ENCODE results near the gene OR2M3.

The OR2M3 gene

GRCh38 chr1:248174521-248174920 lies 22.5 kb upstream of the OR2M3 start, which contains the start of gene OR2M2:
OR2M2 (plus strand) TSS chr1:248174821; CDS start chr1:248179986, 5,165 bp downstream.
- TF ChIP-seq ARNT (IDR thresholded peaks at IDR 0.05): no peak
- no peak for TF ChIP-seq SP1 (IDR thresholded peaks at IDR 0.05)
- TF ChIP-seq NFRKB (IDR thresholded peaks at IDR 0.05): no peak
- TF ChIP-seq TARDBP (IDR thresholded peaks at IDR 0.05): no peak
- no peak for TF ChIP-seq FOXA1 (IDR thresholded peaks at IDR 0.05)
- TF ChIP-seq BHLHE40 (IDR thresholded peaks at IDR 0.05; ENCODE audit: borderline replicate concordance): no peak
- POLR2A ChIA-PET: no interaction called here
- no peak for DNase-seq (ENCODE audit: extremely low spot score)
- CTCF ChIA-PET: no interaction called here

GRCh38 chr1:248183996-248184395 lies 13.1 kb upstream of the OR2M3 start:
- TF ChIP-seq CTBP1 (IDR thresholded peaks at IDR 0.05; ENCODE audit: borderline replicate concordance) (no peak), SP1 (IDR thresholded peaks at IDR 0.05) (no peak), ZNF384 (IDR thresholded peaks at IDR 0.05) (no peak), TARDBP (IDR thresholded peaks at IDR 0.05) (no peak), FOXK2 (IDR thresholded peaks at IDR 0.05) (no peak), NFRKB (IDR thresholded peaks at IDR 0.05) (no peak), SUZ12 (IDR thresholded peaks at IDR 0.05) (no peak), LEF1 (IDR thresholded peaks at IDR 0.05; ENCODE audit: borderline replicate concordance) (no peak), BHLHE40 (IDR thresholded peaks at IDR 0.05; ENCODE audit: borderline replicate concordance) (no peak), L3MBTL2 (conservative IDR thresholded peaks at IDR 0.05) (no peak), ELF4 (IDR thresholded peaks at IDR 0.05) (no peak)
- CTCF ChIA-PET: no interaction called here
- DNase-seq (ENCODE audit: extremely low spot score): no peak
- POLR2A ChIA-PET: no interaction called here

- no peak for DNase-seq (ENCODE audit: extremely low spot score)
- POLR2A ChIA-PET: no interaction called here
- TF ChIP-seq NFRKB (IDR thresholded peaks at IDR 0.05): no peak
- no peak for TF ChIP-seq L3MBTL2 (conservative IDR thresholded peaks at IDR 0.05)
- TF ChIP-seq BHLHE40 (IDR thresholded peaks at IDR 0.05; ENCODE audit: borderline replicate concordance): no peak
- TF ChIP-seq ARNT (IDR thresholded peaks at IDR 0.05): no peak
- no peak for TF ChIP-seq LEF1 (IDR thresholded peaks at IDR 0.05; ENCODE audit: borderline replicate concordance)
- CTCF ChIA-PET: no interaction called here
Measured at GRCh38 chr1:248187363-248187762, 9.7 kb upstream of the OR2M3 start.

GRCh38 chr1:248189026-248189425 lies 8.0 kb upstream of the OR2M3 start:
- CTCF ChIA-PET: no interaction called here
- no peak for DNase-seq (ENCODE audit: extremely low spot score)
- TF ChIP-seq HDGF (IDR thresholded peaks at IDR 0.05; ENCODE audit: borderline replicate concordance) (no peak), CTBP1 (IDR thresholded peaks at IDR 0.05; ENCODE audit: borderline replicate concordance) (no peak), BHLHE40 (IDR thresholded peaks at IDR 0.05; ENCODE audit: borderline replicate concordance) (no peak), ZNF384 (IDR thresholded peaks at IDR 0.05) (no peak), NFRKB (IDR thresholded peaks at IDR 0.05) (no peak), SUZ12 (IDR thresholded peaks at IDR 0.05) (no peak), SP1 (IDR thresholded peaks at IDR 0.05) (no peak), TARDBP (IDR thresholded peaks at IDR 0.05) (no peak), FOXK2 (IDR thresholded peaks at IDR 0.05) (no peak), FOXA1 (IDR thresholded peaks at IDR 0.05) (no peak), ARNT (IDR thresholded peaks at IDR 0.05) (no peak), ELF4 (IDR thresholded peaks at IDR 0.05) (no peak), FOXM1 (IDR thresholded peaks at IDR 0.05; ENCODE audit: borderline replicate concordance) (no peak), L3MBTL2 (conservative IDR thresholded peaks at IDR 0.05) (no peak)
- POLR2A ChIA-PET: no interaction called here

- no peak for DNase-seq (ENCODE audit: extremely low spot score)
- ChIA-PET CTCF (no interaction called here), POLR2A (no interaction called here)
- TF ChIP-seq PKNOX1 (IDR thresholded peaks at IDR 0.05): no peak
- no peak for TF ChIP-seq NFRKB (IDR thresholded peaks at IDR 0.05)
- no peak for TF ChIP-seq HDGF (IDR thresholded peaks at IDR 0.05; ENCODE audit: borderline replicate concordance)
- no peak for TF ChIP-seq FOXK2 (IDR thresholded peaks at IDR 0.05)
- TF ChIP-seq CTBP1 (IDR thresholded peaks at IDR 0.05; ENCODE audit: borderline replicate concordance): no peak
- TF ChIP-seq LEF1 (IDR thresholded peaks at IDR 0.05; ENCODE audit: borderline replicate concordance): no peak
Measured at GRCh38 chr1:248194117-248194516, 2.9 kb upstream of the OR2M3 start.

GRCh38 chr1:248215880-248216279 lies 18.8 kb downstream of the OR2M3 start:
- no peak for TF ChIP-seq FOXA1 (IDR thresholded peaks at IDR 0.05)
- no peak for TF ChIP-seq SP1 (IDR thresholded peaks at IDR 0.05)
- no peak for TF ChIP-seq FOXK2 (IDR thresholded peaks at IDR 0.05)
- CTCF ChIA-PET: no interaction called here
- POLR2A ChIA-PET: no interaction called here
- DNase-seq (ENCODE audit: extremely low spot score): no peak

GRCh38 chr1:248225537-248225936 lies 28.5 kb downstream of the OR2M3 start:
- CTCF ChIA-PET: no interaction called here
- no peak for TF ChIP-seq LEF1 (IDR thresholded peaks at IDR 0.05; ENCODE audit: borderline replicate concordance)
- TF ChIP-seq FOXA1 (IDR thresholded peaks at IDR 0.05): no peak
- no peak for DNase-seq (ENCODE audit: extremely low spot score)
- POLR2A ChIA-PET: no interaction called here

GRCh38 chr1:248229360-248229908 lies 32.4 kb downstream of the OR2M3 start:
- TF ChIP-seq BHLHE40 (IDR thresholded peaks at IDR 0.05; ENCODE audit: borderline replicate concordance): no peak
- POLR2A ChIA-PET: no interaction called here
- CTCF ChIA-PET: no interaction called here
- no peak for DNase-seq (ENCODE audit: extremely low spot score)

GRCh38 chr1:248231117-248231516 lies 34.1 kb downstream of the OR2M3 start, which contains the start of gene OR2M4:
OR2M4 (plus strand) TSS chr1:248231417; CDS start chr1:248238929, 7,512 bp downstream.
- ChIA-PET POLR2A (no interaction called here), CTCF (no interaction called here)
- TF ChIP-seq SP1 (IDR thresholded peaks at IDR 0.05) (no peak), FOXA1 (IDR thresholded peaks at IDR 0.05) (no peak), NFRKB (IDR thresholded peaks at IDR 0.05) (no peak), FOXM1 (IDR thresholded peaks at IDR 0.05; ENCODE audit: borderline replicate concordance) (no peak), BHLHE40 (IDR thresholded peaks at IDR 0.05; ENCODE audit: borderline replicate concordance) (no peak), ARNT (IDR thresholded peaks at IDR 0.05) (no peak), FOXK2 (IDR thresholded peaks at IDR 0.05) (no peak), ZNF384 (IDR thresholded peaks at IDR 0.05) (no peak), HDGF (IDR thresholded peaks at IDR 0.05; ENCODE audit: borderline replicate concordance) (no peak), L3MBTL2 (conservative IDR thresholded peaks at IDR 0.05) (no peak), ELF4 (IDR thresholded peaks at IDR 0.05) (no peak), SUZ12 (IDR thresholded peaks at IDR 0.05) (no peak)
- DNase-seq (ENCODE audit: extremely low spot score): no peak

Data from HEK293T (cell line).